HEK293 (cell line): ENCODE data around the gene SLC34A3.

Source experiments
- BCL6B ChIP-seq: fragments of 450-650 bp; formaldehyde crosslinking; IDR thresholded peaks from 2 replicates; pipeline ENCODE4 v1.5.1; 2017; ENCODE audit warnings: missing biosample characterization, missing genetic modification characterization
- CTCF ChIP-seq: fragments of 450-650 bp; formaldehyde crosslinking; IDR thresholded peaks from 2 replicates; pipeline ENCODE4 v1.5.1; 2016; ENCODE audit warnings: missing biosample characterization, missing genetic modification characterization
- EGR2 ChIP-seq: fragments of 450-650 bp; formaldehyde crosslinking; IDR thresholded peaks from 2 replicates; pipeline ENCODE4 v1.5.1; 2016; ENCODE audit warnings: low read depth, missing biosample characterization, missing genetic modification characterization
- KLF16 ChIP-seq: fragments of 450-650 bp; formaldehyde crosslinking; IDR thresholded peaks from 2 replicates; pipeline ENCODE4 v1.5.1; 2017; ENCODE audit warnings: missing biosample characterization, missing genetic modification characterization
- MYNN ChIP-seq: fragments of 450-650 bp; formaldehyde crosslinking; IDR thresholded peaks from 2 replicates; pipeline ENCODE4 v1.5.1; 2016; ENCODE audit warnings: missing biosample characterization, missing genetic modification characterization, borderline replicate concordance
- ZFHX2 ChIP-seq: fragments of 450-650 bp; formaldehyde crosslinking; conservative IDR thresholded peaks from 2 replicates; pipeline ENCODE4 v1.5.1; 2016; ENCODE audit warnings: missing biosample characterization, missing genetic modification characterization
- ZFP3 ChIP-seq: fragments of 450-650 bp; formaldehyde crosslinking; IDR thresholded peaks from 2 replicates; pipeline ENCODE4 v1.5.1; 2016; ENCODE audit warnings: low read depth, missing biosample characterization, missing genetic modification characterization
- ZNF132 ChIP-seq: fragments of 450-650 bp; formaldehyde crosslinking; IDR thresholded peaks from 2 replicates; pipeline ENCODE4 v1.5.1; 2017; ENCODE audit warnings: missing biosample characterization, missing genetic modification characterization, borderline replicate concordance
- ZNF18 ChIP-seq: fragments of 450-650 bp; formaldehyde crosslinking; IDR thresholded peaks from 2 replicates; pipeline ENCODE4 v1.5.1; 2016; ENCODE audit warnings: missing biosample characterization, missing genetic modification characterization
- ZNF274 ChIP-seq, 2 experiments: fragments of 200-500 bp in 1 of 2; fragments of 450-650 bp in 1 of 2; sonication (Bioruptor generic) in 1 of 2; formaldehyde crosslinking in 1 of 2; IDR thresholded peaks; 2 replicates each; pipeline versions ENCODE4 v1.5.1 to v1.6.1; 2014 to 2016; ENCODE audit warnings: borderline replicate concordance in 1 of 2, inconsistent platforms in 1 of 2, low read length in 1 of 2, missing biosample characterization in 1 of 2, missing genetic modification characterization in 1 of 2
- ZNF292 ChIP-seq: fragments of 450-650 bp; formaldehyde crosslinking; IDR thresholded peaks from 2 replicates; pipeline ENCODE4 v1.5.1; 2016; ENCODE audit warnings: low read depth, missing biosample characterization, missing genetic modification characterization, borderline replicate concordance
- ZNF600 ChIP-seq: fragments of 450-650 bp; formaldehyde crosslinking; IDR thresholded peaks from 2 replicates; pipeline ENCODE4 v1.5.1; 2016; ENCODE audit warnings: missing biosample characterization, missing genetic modification characterization
- ZNF639 ChIP-seq: fragments of 450-650 bp; formaldehyde crosslinking; IDR thresholded peaks from 2 replicates; pipeline ENCODE4 v1.5.1; 2016; ENCODE audit warnings: missing biosample characterization, missing genetic modification characterization

GRCh38 chr9:137265496-137266161, 34.9 kb downstream of the SLC34A3 start:
- no peak for TF ChIP-seq CTCF (tag by site-specific recombination)
- no peak for TF ChIP-seq ZFHX2 (tag by site-specific recombination)
- TF ChIP-seq MYNN (tag by site-specific recombination) = no peak
- TF ChIP-seq ZNF274 (IDR thresholded peaks at IDR 0.05; ENCODE audit: low read length) = no peak
- TF ChIP-seq ZNF274 (tag by site-specific recombination; IDR thresholded peaks at IDR 0.05; ENCODE audit: borderline replicate concordance) = no peak
- no peak for TF ChIP-seq ZNF600 (tag by site-specific recombination)
- TF ChIP-seq KLF16 (tag by site-specific recombination) = no peak
- TF ChIP-seq ZNF18 = no peak
- no peak for TF ChIP-seq ZNF292 (tag by site-specific recombination)
- no peak for TF ChIP-seq ZFP3 (tag by site-specific recombination)
- TF ChIP-seq ZNF132 (tag by site-specific recombination) = no peak
- no peak for TF ChIP-seq BCL6B (tag by site-specific recombination)
- TF ChIP-seq ZNF639 = no peak
- no peak for TF ChIP-seq EGR2 (tag by site-specific recombination)
